Nucleus accumbens (tissue), 56 donors: ENCODE measurements around the gene ABLIM1.

Source experiments
- DNase-seq, 56 donors: peaks; one replicate each; lab custom pipeline; 2025; lab: John Stamatoyannopoulos, UW

Gene ABLIM1

DNA sequence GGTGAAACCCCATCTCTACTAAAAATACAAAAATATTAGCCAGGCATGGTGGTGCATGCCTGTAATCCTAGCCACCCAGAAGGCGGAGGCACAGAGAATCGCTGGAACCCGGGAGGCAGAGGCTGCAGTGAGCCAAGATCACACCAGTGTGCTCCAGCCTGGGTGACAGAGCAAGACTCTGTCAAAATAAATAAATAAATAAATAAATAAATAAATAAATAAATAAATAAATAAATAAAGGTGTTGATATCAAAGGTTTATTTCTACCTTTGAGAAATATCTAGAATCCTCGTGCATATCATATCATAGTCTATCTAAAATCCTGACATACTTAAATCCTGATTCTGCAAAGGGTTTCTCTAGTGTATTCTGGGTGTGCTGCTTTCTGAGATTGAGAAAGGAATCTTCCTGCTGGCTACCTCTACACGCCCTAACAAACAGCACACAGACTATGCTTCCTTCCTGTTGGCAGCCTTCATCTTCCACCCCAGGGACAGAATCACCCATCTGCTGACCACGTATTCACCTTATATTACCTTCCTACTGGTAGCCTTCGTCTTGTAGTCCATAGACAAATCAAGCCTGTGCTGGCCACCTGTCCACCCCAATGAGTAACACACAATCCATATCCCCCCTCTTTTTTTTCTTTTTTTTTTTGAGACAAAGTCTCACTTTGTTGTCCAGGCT is 8.7 kb downstream of the ABLIM1 start:
- DNase-seq: no peak

DNA sequence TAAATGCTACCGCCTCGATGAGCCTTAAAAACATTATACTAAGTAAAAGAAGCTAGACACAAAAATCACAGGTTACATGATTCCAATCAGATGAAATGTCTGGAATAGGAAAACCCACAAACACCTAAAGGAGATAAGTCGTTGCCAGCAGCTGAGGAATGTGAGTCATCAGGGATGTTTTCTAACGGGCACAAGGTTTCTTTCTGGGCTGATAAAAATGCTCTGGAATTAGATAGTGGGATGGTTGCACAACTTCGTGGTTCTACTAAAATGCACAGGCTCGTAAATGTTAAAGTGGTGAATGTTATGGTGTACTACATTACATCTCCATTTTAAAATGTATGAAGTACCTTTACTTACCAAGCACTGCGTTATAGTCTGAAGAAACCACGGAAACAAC is 9.7 kb downstream of the ABLIM1 start:
- DNase-seq: no peak

DNA sequence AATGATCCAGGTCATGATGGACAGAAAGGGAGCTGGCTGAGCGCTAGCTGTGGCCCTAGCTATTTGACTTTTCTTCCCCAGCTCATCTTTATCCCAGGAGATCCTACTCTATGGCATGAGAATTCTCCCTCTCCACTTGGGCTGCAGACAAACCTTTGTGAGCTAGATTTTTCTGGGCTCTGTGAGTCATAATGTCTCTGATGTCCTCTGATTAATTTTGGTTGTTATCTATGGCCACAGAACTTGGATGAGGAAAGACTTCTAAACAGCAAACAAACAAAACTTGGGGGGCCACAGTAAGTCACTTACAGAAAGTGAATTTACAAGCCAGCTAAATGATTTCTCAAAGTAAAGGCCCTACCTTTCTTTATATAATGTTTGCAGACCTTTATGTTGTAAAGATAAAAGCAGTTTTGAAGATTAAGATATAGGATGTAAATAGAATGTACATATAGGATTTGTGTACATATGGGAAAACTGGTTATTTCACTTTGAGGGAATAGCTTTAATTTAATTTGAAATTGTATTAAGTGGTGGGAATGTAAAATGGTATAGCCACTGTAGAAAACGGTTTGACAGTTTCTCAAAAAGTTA is 10.4 kb downstream of the ABLIM1 start:
- DNase-seq: no peak

DNA sequence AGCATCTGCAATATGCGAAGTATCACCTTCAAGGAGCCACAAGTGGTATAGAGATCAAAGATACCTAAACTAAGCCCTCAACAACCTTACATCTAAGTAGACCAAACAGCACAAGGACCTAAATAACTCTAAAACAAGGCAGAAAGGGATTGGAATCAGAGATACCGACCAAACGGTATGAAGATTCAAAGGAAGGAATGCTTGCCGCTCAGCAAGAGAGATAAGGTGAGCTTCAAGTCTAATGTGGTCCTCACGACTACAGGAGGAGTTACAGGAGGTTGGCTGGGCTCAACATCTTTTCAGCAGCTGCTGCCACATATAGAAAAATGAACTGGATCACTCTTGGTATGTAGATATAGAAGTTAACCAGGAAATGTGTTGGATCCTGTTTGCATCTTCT is 11.6 kb downstream of the ABLIM1 start:
- no peak for DNase-seq

DNA sequence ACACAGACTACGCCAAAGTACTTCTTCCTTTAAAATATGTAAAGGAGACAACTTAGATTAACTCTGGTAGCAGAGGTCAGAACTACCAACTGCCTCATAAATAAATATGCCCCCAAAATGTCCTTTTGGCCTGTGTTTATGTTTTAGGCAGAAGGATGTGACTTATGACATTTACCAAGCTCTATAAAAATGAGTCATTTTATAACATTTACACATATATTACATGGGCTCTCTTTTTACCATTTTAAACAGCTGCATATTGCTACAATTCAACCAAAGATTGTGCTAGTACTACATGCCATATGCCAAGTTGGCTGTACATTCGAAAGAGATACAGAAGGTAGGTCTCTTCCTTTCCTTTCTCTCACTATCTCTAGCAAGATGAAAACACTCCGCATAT is 12.4 kb downstream of the ABLIM1 start:
- DNase-seq: no peak

DNA sequence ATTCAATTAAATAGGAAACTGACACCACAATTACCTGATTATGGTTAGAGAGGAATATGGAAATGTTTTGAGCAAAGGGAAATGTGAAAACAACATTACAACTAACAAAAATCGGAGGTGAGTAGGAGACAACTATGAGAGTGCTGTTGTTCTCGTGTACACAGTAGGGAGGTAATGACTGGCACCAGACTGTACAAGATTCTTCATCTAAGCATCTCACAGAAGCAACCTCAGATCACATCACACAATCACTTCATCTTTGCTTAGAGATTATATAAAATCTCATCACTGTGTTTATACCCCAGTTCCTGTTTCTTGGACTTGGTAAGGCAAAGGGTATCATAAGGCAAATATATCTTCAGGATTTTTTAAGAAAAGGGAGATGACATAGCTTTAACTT is 14.9 kb downstream of the ABLIM1 start:
- no peak for DNase-seq

DNA sequence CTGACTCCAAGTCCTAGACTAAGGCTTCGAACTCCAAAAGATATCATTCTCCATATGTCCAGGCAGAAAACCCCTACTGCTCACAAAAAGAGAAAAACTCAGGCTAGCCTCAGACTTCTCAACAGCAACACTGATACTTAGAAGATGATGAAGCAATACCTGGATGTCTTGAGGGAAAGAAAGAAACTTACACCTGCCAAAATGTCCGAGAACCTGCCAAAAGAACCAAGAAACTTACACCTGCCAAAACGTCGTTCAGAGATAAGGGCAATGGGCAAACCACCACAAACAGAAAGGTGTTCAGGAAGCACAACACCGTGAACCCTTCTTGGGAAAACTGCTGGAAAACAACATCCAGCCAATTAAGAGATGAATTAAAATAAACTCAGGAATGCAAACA is 15.3 kb downstream of the ABLIM1 start:
- DNase-seq: no peak

DNA sequence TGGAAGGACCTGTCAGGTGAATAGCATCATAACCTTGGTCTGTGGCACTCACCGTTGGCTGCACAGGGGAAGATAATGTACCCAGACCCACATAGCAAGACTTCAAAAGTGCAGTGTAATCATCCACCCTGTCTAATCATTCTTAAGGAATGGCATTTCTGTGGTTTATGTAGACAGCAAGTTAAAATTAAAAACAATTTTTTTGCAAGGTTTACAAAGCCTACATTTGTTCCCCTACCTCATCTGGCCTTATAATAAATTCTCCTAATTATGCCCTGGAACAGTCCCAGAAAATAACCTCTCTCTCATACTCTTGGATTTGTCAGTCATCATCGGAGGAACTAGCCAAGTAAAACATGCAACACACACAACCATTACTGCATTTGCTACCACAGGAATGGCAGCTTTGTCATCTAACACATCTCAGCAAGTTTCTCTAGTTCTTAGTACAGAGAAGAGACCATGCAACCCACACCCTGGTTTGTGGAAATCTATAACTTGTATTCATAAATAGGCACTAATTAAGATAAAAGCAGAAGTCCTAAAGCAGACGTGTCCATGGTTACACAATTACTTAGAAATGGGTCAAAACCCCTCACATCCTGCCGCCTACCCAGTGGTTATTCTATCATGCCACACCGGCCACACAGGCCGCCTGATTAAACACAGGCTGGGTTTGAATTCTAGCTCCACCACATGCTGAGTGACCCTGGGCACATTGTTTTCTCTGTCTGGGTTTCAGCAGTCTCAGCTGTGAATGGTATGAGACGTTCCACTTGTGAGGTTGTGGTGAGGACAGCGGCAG is 19.1 kb downstream of the ABLIM1 start:
- DNase-seq: no peak

DNA sequence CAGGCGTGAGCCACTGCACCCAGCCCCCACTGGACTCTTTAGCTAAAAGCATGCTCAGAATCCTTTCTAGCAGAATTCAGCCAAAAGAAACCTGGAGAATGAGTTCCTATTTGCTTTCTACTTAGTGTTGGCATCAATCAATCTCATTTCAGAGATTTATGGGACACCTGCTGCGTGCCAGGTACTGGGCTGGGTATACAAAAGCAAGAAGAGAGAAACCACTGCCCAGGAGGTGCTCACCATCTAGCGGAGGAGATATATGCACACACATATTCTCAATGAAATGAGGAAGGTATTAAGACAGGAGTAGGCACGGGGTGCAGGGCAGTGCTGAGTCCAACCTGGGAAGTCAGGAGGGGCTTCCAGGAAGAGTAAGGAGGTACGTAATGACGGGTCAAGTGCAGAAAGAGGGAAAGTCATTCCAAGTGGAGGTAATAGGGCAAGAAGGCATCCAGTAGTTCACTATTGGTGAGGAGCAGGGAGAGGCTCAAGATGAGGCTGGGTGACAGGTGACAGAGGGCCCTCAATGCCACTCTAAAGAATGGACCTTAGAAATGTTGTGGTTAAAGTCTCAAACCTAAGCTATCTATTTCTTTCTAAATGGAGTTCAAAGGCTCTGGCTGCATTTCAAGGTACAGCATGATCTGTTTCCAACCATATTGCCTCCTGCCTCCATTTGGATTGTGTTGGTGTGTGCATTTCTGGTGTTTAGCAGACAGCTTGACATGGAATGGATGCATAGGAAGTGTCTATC is 22.1 kb downstream of the ABLIM1 start:
- no peak for DNase-seq

DNA sequence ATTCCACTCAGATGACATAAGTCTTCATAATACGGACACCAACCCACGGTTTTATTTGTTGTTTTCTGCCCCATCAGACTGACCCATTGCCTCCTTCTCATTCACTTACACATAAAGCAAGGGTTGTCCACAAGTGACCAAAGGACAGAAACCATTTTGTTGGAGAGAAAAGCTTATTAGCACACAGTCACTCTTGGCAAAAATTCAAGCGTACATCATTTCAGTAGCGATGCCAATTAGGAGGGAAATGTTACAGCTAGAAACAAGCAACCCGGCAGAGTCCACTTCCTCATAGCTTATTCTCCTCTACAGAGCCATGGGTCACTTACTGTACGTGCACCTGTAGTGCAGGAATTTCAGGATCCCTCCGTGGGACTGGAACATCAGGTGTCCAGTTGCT is 23.0 kb downstream of the ABLIM1 start:
- no peak for DNase-seq

DNA sequence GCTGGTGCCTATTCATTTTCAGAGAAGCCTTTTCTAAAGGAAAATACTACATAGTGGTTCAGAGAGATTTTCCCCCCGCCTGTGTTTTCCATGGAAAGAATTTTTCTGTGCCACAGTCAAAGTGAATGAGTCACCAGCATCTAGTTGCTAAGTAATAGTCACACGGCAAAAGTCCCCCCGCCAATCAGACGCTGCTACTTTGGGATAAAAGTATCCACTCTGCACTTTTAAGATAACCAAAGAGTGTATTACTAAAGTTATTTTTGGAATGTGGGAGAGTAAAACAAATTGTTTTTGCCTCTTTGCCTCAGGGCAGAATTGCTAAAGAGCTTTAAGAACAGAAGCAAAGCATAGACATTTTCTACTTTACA is 23.5 kb downstream of the ABLIM1 start:
- DNase-seq: peak in 38 of 56 donors; percentile 4 to 77 (median 34)

DNA sequence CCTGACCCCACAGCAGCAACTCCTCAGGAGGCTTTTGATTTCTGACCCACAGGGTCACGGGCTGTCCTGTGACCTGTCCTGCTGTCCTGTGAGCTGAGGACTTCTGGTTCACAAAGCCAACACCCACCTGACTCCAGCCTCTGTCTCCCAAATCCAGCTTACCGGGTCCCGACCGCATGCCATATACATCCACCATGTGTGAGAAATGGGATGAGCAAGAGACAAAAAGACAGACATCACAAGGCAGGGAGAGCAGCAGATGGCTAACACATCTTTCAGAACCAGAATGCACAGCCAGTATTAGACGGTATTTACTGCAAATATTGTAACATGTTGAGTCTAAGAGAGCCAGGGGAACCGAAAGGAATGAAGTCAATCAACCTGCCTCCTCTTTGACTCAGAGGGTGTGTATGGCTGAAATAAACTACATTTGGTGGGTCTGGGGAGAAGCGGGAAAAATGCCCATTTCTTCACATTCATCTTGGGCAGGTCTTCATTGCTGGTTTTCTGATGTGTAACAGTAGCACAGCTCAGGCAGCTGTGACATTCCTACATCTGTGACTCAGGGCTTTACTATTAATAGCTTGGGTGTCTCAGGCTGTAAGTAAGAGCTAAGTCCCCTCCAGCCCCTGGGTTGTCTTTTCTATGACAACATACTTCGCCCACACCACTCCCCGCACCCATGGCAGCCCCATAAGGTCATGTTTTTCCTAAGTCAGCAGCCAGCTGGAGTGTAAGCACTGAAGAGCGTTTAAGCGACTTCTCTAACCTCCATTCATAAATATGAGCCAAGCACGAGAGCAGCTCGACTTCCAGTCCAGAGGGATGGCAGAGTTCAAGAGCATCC is 25.0 kb downstream of the ABLIM1 start:
- peak in 25 of 56 donors; percentile 6 to 52 (median 22) for DNase-seq

DNA sequence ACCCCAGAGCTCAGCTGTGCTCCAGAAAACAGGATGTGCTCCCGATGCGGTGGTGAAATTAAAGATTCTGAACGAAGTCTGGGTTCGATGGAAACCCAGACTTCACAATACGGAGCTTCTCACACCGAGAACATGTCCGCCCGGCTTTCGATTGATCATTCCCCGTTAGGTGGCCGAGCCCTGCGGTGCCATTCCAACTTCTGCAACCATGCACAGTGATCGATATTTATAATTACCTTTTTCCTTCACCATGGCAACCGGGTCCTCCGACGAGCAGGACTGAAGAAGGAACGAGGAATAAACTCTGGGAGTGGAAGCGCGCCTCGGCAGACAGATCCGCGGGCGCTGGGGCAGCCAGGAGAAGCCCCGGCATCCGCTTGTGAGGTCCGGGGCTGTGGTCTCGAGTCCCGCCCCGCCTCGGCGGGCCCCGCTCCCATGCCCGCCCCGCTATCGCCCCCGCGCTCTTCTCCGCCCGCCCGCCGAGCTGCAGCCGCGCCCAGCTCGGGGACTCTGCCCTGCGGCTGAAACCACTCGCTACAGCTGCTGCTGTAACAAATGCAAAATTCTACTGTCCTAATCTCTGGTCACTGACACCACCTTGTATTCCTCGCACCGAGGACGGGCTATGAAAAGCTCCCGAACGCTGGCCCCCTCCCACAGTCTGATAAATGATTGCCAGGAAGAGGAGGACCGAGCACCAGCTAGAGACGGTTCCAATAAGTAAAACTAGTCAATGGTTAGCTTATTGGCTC is 26.2 kb downstream of the ABLIM1 start:
- DNase-seq: peak in 28 of 56 donors; percentile 10 to 60 (median 26)

DNA sequence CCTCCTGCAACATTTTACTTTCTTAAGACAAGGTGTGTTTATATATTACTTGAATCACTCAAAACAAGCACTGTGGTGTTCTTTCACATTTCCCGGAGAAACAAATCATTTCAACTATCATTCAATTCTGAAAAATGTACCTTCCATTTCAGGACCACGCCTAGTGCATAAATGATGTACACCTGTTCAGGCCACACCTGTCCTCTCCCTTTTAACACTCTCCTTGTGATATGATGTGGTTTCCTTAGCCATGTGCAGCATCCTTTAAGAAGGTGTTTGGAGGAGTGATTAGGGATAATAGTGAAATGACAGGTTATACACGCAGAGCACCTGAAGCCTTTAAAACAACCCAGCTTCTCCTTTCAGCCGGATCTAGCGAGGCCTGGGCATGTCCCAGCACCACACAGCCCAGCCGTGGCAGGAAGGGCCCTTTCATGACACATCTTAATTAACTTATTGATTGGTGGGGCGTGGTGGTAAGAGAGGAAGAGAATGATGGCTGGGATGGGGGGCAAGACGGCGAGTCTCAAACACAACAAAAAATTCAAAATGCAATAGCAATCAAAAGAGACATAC is 26.9 kb downstream of the ABLIM1 start:
- peak in 4 of 56 donors; percentile 13 to 21 (median 18) for DNase-seq

DNA sequence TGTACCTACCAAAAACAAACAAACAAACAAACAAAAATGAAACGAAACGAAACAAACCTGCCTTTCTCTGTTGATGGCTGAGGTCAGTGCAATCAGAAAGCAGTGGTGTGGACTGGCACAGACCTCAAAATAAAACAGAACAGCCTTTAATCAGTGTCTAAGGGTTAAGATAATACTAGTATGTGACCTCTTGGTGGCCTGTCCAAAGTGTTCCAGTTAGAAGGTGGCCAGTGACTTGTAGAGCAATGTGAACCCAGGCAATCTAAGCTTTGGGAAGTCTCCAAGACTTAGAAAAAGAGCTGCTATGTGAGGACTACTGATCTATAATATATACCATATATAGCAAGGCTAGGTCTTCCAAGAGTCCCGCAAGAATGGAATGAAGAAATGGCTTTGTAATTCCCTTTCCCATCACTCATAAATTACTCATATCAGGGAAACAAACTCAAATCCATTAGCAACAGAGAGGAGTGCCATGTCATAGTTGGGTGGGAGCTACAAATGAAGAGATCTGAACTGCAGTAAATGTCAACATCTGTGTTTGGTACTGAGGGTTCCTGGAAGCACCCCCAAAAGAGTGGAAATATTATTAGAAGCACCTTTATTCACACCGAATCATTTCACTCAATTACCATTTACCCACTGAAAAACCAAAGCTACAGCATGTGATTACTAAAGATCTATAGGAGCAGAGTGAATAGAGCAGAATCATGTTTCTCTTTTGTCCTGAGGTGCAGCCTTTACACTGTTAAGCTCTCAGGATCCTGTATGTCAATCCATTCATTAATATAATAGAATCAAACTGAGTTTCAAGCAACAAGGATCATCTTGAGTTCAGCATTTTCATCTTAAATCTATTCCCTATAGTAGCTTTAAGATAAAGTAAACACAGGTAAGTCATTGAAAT is 28.0 kb downstream of the ABLIM1 start:
- DNase-seq: no peak

DNA sequence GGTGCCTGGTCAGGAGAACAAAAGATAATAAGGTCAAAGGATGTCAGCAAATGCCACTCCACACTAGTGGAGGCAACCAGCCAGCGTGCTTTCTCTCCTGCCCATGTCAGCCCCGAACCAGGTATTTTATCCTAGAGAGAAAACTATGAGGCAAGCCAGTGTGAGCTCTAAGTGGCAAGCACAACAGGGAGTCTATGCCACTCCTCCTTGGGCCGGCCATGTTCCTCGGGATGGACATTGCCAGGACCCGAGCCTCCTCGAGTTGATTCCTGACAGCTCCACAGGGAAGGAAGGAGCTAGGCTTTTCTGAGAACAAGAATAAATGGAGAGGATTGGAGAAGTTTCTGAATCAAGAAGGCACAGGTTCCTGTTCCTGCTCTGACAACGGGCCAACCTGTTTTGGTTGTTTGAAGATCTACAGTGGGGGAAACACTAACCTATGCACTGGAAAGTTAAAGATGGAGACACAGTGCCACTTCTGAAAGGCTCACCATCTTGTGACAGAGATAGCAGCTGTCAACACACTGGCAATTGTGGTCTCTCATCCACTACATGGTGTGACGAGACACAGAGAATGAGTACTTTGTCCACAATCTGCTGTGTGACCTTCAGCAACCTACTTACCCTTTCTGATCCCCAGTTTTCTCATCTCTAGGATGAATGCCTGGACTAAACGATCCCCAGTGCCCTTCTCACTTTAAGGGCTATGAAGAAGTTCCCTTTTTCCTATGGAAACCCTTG is 28.8 kb downstream of the ABLIM1 start:
- DNase-seq: no peak

DNA sequence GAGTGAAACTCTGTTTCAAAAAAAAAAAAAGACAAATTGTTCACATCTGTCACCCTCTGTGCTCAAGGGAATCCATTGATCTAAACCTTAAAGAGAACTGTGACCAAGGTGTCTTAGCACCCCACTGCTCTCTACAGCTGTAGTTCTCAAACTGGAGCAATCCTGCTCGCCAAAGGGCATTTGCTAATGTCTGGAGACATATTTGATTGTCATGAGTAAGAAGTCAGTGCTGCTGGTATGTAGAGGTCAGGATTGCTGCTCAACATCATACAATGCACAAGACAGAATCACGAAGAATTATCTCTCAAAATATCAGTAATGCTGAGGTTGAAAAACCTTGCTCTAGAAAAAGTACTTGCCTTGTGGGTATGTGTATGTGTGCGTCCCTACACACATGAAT is 30.0 kb downstream of the ABLIM1 start:
- no peak for DNase-seq
